Measurements from ENCODE around the gene KRTAP12-4.
A peak's percentile ranks its signal among the peaks of the same experiment; 100 is the strongest.

KRTAP12-4 gene

GRCh38 chr21:44625756-44626155, 28.7 kb downstream of the KRTAP12-4 start:
- H3K9me3 ChIP-seq (ENCODE audit: severe bottlenecking): peaks cover 41% of the 10 kb centered on the region
- no peaks in the 10 kb centered on the region for H3K27me3 ChIP-seq (ENCODE audit: insufficient read depth, low read depth, severe bottlenecking)
- no peak overlapping the region for H3K27ac ChIP-seq
- DNase-seq: no peak
- H3K4me3 ChIP-seq (ENCODE audit: low read depth, low read length): no peak overlapping the region
- no peaks in the 10 kb centered on the region for H3K36me3 ChIP-seq
- TF ChIP-seq CTCF (IDR thresholded peaks at IDR 0.05; ENCODE audit: low read depth, low read length): no peak

- Histone ChIP-seq H3K36me3 (no peaks in the 10 kb centered on the region), H3K27me3 (ENCODE audit: insufficient read depth, low read depth, severe bottlenecking) (no peaks in the 10 kb centered on the region), H3K27ac (no peak overlapping the region), H3K4me3 (ENCODE audit: low read depth, low read length) (no peak overlapping the region), H3K9me3 (ENCODE audit: severe bottlenecking) (peaks cover 52% of the 10 kb centered on the region)
- no peak for TF ChIP-seq CTCF (IDR thresholded peaks at IDR 0.05; ENCODE audit: low read depth, low read length)
- no peak for DNase-seq
Measured at GRCh38 chr21:44623575-44623974, 30.9 kb downstream of the KRTAP12-4 start.

GRCh38 chr21:44619886-44620285, 34.6 kb downstream of the KRTAP12-4 start:
- H3K9me3 ChIP-seq (ENCODE audit: severe bottlenecking): peaks cover 41% of the 10 kb centered on the region
- no peak overlapping the region for H3K27ac ChIP-seq
- no peak overlapping the region for H3K4me3 ChIP-seq (ENCODE audit: low read depth, low read length)
- no peak for DNase-seq
- no peak for TF ChIP-seq CTCF (IDR thresholded peaks at IDR 0.05; ENCODE audit: low read depth, low read length)
- no peaks in the 10 kb centered on the region for H3K27me3 ChIP-seq (ENCODE audit: insufficient read depth, low read depth, severe bottlenecking)
- no peaks in the 10 kb centered on the region for H3K36me3 ChIP-seq

- H3K4me3 ChIP-seq (ENCODE audit: low read depth, low read length): no peak overlapping the region
- H3K27me3 ChIP-seq (ENCODE audit: insufficient read depth, low read depth, severe bottlenecking): no peaks in the 10 kb centered on the region
- TF ChIP-seq CTCF (IDR thresholded peaks at IDR 0.05; ENCODE audit: low read depth, low read length): no peak
Measured at GRCh38 chr21:44618909-44619308, 35.5 kb downstream of the KRTAP12-4 start.

GRCh38 chr21:44618504-44618903, 36.0 kb downstream of the KRTAP12-4 start:
- Histone ChIP-seq H3K36me3 (no peaks in the 10 kb centered on the region), H3K4me3 (ENCODE audit: low read depth, low read length) (no peak overlapping the region), H3K27me3 (ENCODE audit: insufficient read depth, low read depth, severe bottlenecking) (no peaks in the 10 kb centered on the region), H3K9me3 (ENCODE audit: severe bottlenecking) (peaks cover 29% of the 10 kb centered on the region), H3K27ac (no peak overlapping the region)
- DNase-seq: peak; percentile 58
- TF ChIP-seq CTCF (IDR thresholded peaks at IDR 0.05; ENCODE audit: low read depth, low read length): peak; percentile 60

More at GRCh38 chr21:44618909-44619308, 35.5 kb downstream of the KRTAP12-4 start:
- Histone ChIP-seq H3K36me3 (no peaks in the 10 kb centered on the region), H3K9me3 (ENCODE audit: severe bottlenecking) (peaks cover 32% of the 10 kb centered on the region), H3K27ac (no peak overlapping the region)
- DNase-seq: no peak

GRCh38 chr21:44617071-44617501, 37.4 kb downstream of the KRTAP12-4 start:
- Histone ChIP-seq H3K9me3 (ENCODE audit: severe bottlenecking) (peaks cover 18% of the 10 kb centered on the region), H3K27me3 (ENCODE audit: insufficient read depth, low read depth, severe bottlenecking) (no peaks in the 10 kb centered on the region), H3K36me3 (no peaks in the 10 kb centered on the region), H3K27ac (no peak overlapping the region), H3K4me3 (ENCODE audit: low read depth, low read length) (no peak overlapping the region)
- TF ChIP-seq CTCF (IDR thresholded peaks at IDR 0.05; ENCODE audit: low read depth, low read length): peak; percentile 17; the same call in 1 of the 2 replicates
- DNase-seq: no peak
